ENCODE measurements around the gene NSG1.

GRCh38 chr4:4377191-4377590 is 9.7 kb upstream of the NSG1 start:
- no peak for TF ChIP-seq JUNB (CRISPR knock-in tag; IDR thresholded peaks at IDR 0.05; ENCODE audit: borderline replicate concordance)
- TF ChIP-seq REST (IDR thresholded peaks at IDR 0.05; ENCODE audit: borderline replicate concordance in 1 of 2, low read depth in 1 of 2, low read length in 2 of 2) = no peak
- TF ChIP-seq RNF2 (conservative IDR thresholded peaks at IDR 0.05; ENCODE audit: low read depth) = no peak
- no peak for TF ChIP-seq CTCF (CRISPR knock-in tag; IDR thresholded peaks at IDR 0.05)
- TF ChIP-seq EP300 (IDR thresholded peaks at IDR 0.05; ENCODE audit: low read depth in 2 of 2, low read length in 2 of 2) = no peak
- no peak for TF ChIP-seq EP300 (CRISPR knock-in tag; IDR thresholded peaks at IDR 0.05; ENCODE audit: borderline replicate concordance)
- TF ChIP-seq ZNF326 (CRISPR knock-in tag; IDR thresholded peaks at IDR 0.05; ENCODE audit: borderline replicate concordance) = no peak
- no peak for TF ChIP-seq ZKSCAN8 (CRISPR knock-in tag; IDR thresholded peaks at IDR 0.05; ENCODE audit: borderline replicate concordance)
- TF ChIP-seq ZNF639 (CRISPR knock-in tag; conservative IDR thresholded peaks at IDR 0.05) = no peak
- TF ChIP-seq ZHX1 (CRISPR knock-in tag; IDR thresholded peaks at IDR 0.05; ENCODE audit: low read depth) = no peak
- no peak for TF ChIP-seq SIX4 (CRISPR knock-in tag; IDR thresholded peaks at IDR 0.05)
- no peak for TF ChIP-seq ZSCAN21 (CRISPR knock-in tag; IDR thresholded peaks at IDR 0.05; ENCODE audit: borderline replicate concordance)
- no peak for TF ChIP-seq CERS6 (CRISPR knock-in tag; IDR thresholded peaks at IDR 0.05)

Data from HepG2 (cell line).